ENCODE measurements around the gene ILDR2. TPM values are rescaled to one million over a fixed set of nuclear protein-coding genes. Genes with fewer than 3 reads are reported as not detected.

Gene ILDR2
- polyA plus RNA-seq, 1 of the 3 experiments (the other 2 are of a cell fraction) = 0.05 TPM

DNA sequence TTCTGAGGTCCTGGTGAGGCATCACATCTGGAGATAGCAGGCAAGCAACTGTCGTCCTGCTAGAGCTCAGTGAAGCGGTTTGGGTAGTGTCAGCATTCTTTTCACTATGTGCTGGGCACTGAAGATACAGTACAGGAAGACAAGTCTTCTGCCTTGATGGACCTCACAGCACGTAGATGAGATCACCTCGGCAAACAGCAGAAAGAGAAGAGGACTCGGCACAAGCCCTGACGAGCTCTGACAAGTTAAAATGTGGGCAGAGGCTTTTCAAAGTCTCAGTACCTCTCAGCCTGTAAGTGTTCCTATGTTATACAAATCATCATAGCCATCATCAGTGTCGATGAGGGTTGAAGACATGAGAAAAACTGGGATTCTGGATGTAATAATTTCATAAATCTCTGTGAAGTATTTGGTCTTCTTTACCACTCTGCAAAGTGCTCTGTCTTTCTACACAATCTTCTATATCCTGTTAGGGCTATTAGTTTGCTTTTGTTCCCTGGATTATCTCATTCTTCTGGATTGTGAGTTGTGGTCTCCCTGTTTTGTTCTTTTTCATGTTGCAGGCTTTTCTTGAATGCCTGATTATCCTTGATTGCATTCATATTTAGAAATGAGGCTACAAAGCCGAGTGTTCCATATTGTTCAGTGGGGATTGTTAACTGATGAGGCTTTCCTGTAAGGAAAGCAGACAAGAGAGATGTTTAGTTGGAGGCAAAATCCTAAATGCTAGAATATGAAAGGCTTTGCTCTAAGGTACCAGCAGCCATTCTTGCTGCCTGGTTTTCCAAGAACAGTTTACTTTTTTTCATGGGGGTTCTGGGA is 38.0 kb upstream of the ILDR2 start:
- no peak overlapping the region for H3K4me2 ChIP-seq
- H3K9me3 ChIP-seq = no peaks in the 10 kb centered on the region
- H2AFZ ChIP-seq (ENCODE audit: low read depth) = no peak overlapping the region
- no peaks in the 10 kb centered on the region for H3K4me1 ChIP-seq (ENCODE audit: control insufficient read depth in 1 of 2, insufficient read depth in 2 of 2, low read depth in 1 of 2, low read length in 1 of 2)
- H3K4me3 ChIP-seq (ENCODE audit: low read depth in 2 of 2, low read length in 1 of 2) = no peak overlapping the region
- DNase-seq = no peak
- H3K27ac ChIP-seq (ENCODE audit: low read depth in 2 of 2, low read length in 1 of 2) = no peak overlapping the region
- no peak overlapping the region for H3K9ac ChIP-seq
- H3K36me3 ChIP-seq (replicated peaks in 1 of 2; ENCODE audit: control insufficient read depth in 1 of 2, insufficient read depth in 2 of 2, low read length in 1 of 2) = no peaks in the 10 kb centered on the region
- WGBS (ENCODE audit: low lambda C conversion rate) = 3% methylated on average over 8 of the region's 8 CpGs
- no peak for TF ChIP-seq ELF1 (IDR thresholded peaks at IDR 0.05)
- no peak for TF ChIP-seq EP300 (IDR thresholded peaks at IDR 0.05; ENCODE audit: borderline replicate concordance in 1 of 2, low read depth in 1 of 2, low read length in 1 of 2)
- TF ChIP-seq CHD2 (IDR thresholded peaks at IDR 0.05; ENCODE audit: low read length, partially characterized antibody) = no peak
- H3F3A ChIP-seq (replicated peaks; ENCODE audit: insufficient read depth) = no peaks in the 10 kb centered on the region
- no peaks in the 10 kb centered on the region for H3K9me2 ChIP-seq
- POLR2A ChIA-PET = no interaction called here
- CTCF ChIA-PET = no interaction called here
- H3K79me2 ChIP-seq (ENCODE audit: insufficient read depth) = no peaks in the 10 kb centered on the region
- no peaks in the 10 kb centered on the region for H4K20me1 ChIP-seq (ENCODE audit: insufficient read depth)
- H3K27me3 ChIP-seq (ENCODE audit: insufficient read depth) = no peaks in the 10 kb centered on the region

DNA sequence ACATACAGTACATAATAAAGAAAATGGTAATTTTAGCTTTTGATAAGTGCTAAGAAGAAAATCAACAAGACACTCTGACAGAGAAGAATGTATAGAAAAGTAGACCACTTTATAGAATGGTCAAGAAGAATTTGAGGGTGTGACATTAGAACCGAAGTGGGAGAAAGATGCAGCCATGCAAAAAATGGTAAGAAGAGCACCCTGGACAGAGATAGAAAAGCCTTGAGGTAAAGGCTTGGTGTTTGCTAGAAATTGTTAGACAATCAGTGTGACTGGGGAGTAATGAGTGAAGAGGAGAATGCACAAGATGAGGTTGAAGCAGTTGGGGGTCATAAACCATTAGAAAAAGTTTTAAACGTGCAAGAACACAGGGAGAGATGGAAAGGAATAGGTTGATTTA is 37.2 kb upstream of the ILDR2 start:
- Histone ChIP-seq H3K36me3 (replicated peaks in 1 of 2; ENCODE audit: control insufficient read depth in 1 of 2, insufficient read depth in 2 of 2, low read length in 1 of 2) (no peaks in the 10 kb centered on the region), H3K27me3 (ENCODE audit: insufficient read depth) (no peaks in the 10 kb centered on the region), H3K79me2 (ENCODE audit: insufficient read depth) (no peaks in the 10 kb centered on the region), H2AFZ (ENCODE audit: low read depth) (no peak overlapping the region), H3K4me1 (ENCODE audit: control insufficient read depth in 1 of 2, insufficient read depth in 2 of 2, low read depth in 1 of 2, low read length in 1 of 2) (no peaks in the 10 kb centered on the region), H3K4me2 (no peak overlapping the region), H3K4me3 (ENCODE audit: low read depth in 2 of 2, low read length in 1 of 2) (no peak overlapping the region), H3K9me2 (no peaks in the 10 kb centered on the region), H3K9me3 (no peaks in the 10 kb centered on the region), H3K9ac (no peak overlapping the region), H4K20me1 (ENCODE audit: insufficient read depth) (no peaks in the 10 kb centered on the region), H3F3A (replicated peaks; ENCODE audit: insufficient read depth) (no peaks in the 10 kb centered on the region), H3K27ac (ENCODE audit: low read depth in 2 of 2, low read length in 1 of 2) (no peak overlapping the region)
- ChIA-PET POLR2A (no interaction called here), CTCF (no interaction called here)
- WGBS (ENCODE audit: low lambda C conversion rate) = 0% methylated on average over 2 of the region's 2 CpGs
- no peak for DNase-seq
- TF ChIP-seq GATA2 (CRISPR knock-in tag; IDR thresholded peaks at IDR 0.05) = no peak
- no peak for TF ChIP-seq CHD2 (IDR thresholded peaks at IDR 0.05; ENCODE audit: low read length, partially characterized antibody)
- TF ChIP-seq RCOR1 (IDR thresholded peaks at IDR 0.05; ENCODE audit: low read length) = no peak
- TF ChIP-seq, protein P1, sequence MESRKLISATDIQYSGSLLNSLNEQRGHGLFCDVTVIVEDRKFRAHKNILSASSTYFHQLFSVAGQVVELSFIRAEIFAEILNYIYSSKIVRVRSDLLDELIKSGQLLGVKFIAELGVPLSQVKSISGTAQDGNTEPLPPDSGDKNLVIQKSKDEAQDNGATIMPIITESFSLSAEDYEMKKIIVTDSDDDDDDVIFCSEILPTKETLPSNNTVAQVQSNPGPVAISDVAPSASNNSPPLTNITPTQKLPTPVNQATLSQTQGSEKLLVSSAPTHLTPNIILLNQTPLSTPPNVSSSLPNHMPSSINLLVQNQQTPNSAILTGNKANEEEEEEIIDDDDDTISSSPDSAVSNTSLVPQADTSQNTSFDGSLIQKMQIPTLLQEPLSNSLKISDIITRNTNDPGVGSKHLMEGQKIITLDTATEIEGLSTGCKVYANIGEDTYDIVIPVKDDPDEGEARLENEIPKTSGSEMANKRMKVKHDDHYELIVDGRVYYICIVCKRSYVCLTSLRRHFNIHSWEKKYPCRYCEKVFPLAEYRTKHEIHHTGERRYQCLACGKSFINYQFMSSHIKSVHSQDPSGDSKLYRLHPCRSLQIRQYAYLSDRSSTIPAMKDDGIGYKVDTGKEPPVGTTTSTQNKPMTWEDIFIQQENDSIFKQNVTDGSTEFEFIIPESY (IDR thresholded peaks at IDR 0.05; ENCODE audit: borderline replicate concordance, low read depth) = no peak
- no peak for TF ChIP-seq ELF1 (IDR thresholded peaks at IDR 0.05)
- TF ChIP-seq RXRA (IDR thresholded peaks at IDR 0.05; ENCODE audit: borderline replicate concordance, low read depth) = no peak
- TF ChIP-seq MXI1 (IDR thresholded peaks at IDR 0.05; ENCODE audit: low read depth, low read length) = no peak
- TF ChIP-seq POLR2AphosphoS5 (IDR thresholded peaks at IDR 0.05; ENCODE audit: low read depth, low read length) = no peak
- no peak for TF ChIP-seq JUND (IDR thresholded peaks at IDR 0.05)
- no peak for TF ChIP-seq TEAD4 (IDR thresholded peaks at IDR 0.05; ENCODE audit: borderline replicate concordance, insufficient read depth)
